B cell (primary cell): ENCODE data around the gene HNRNPH2. TPM values are rescaled to one million over a fixed set of nuclear protein-coding genes. Genes with fewer than 3 reads are reported as not detected.

Experiments
- ATAC-seq: fragments of 200-7000 bp; cut with Tn5 transposase; one replicate; pipeline ENCODE4 v1.10.0; 2021; ENCODE audit warnings: low read depth, mild to moderate bottlenecking, moderate number of reproducible peaks, moderate library complexity
- CTCF ChIA-PET: fragments of 350-600 bp; sonication (Branson Sonifier 250); formaldehyde crosslinking; loops from one replicate; lab custom pipeline; 2021; ENCODE audit warnings: antibody characterized with exemption, inconsistent platforms; lab: Charles Lee
- POLR2A ChIA-PET: fragments of 350-600 bp; sonication (Branson Sonifier 250); formaldehyde crosslinking; loops from one replicate; lab custom pipeline; 2021; ENCODE audit warnings: antibody characterized with exemption; lab: Charles Lee
- DNase-seq: peaks from one replicate; pipeline ENCODE4 v3.0.0; 2013
- H2AFZ ChIP-seq: 2 replicates; pipeline ENCODE4 v1.6.1; 2012; ENCODE audit warnings: mild to moderate bottlenecking, low read depth, low read length; ENCODE audit not compliant: insufficient read depth, poor library complexity, severe bottlenecking
- H3K27ac ChIP-seq, 2 donors: 1 replicate in 1 of 2; 2 replicates in 1 of 2; pipeline ENCODE4 v1.5.1; 2012 to 2013; ENCODE audit warnings: low read length in 2 of 2, mild to moderate bottlenecking in 2 of 2, moderate library complexity in 1 of 2
- H3K27me3 ChIP-seq, 4 experiments: fragments of 200-600 bp in 1 of 4; sonication (generic) in 1 of 4; replicated peaks in 1 of 4; 1 replicate in 2 of 4; 2 replicates in 2 of 4; pipeline versions ENCODE4 v1.6.1 to v1.7.0; 2013 to 2016; ENCODE audit warnings: low read length in 3 of 4, mild to moderate bottlenecking in 2 of 4, mixed read lengths in 1 of 4, moderate library complexity in 1 of 4; ENCODE audit not compliant: insufficient read depth in 4 of 4, control insufficient read depth in 3 of 4; ENCODE audit errors: control extremely low read depth in 1 of 4
- H3K36me3 ChIP-seq, 2 experiments: replicated peaks in 1 of 2; 1 replicate in 1 of 2; 2 replicates in 1 of 2; pipeline versions ENCODE4 v1.6.1 to v1.7.1; 2013; ENCODE audit warnings: low read length in 1 of 2; ENCODE audit not compliant: insufficient read depth in 2 of 2, control insufficient read depth in 1 of 2; ENCODE audit errors: control extremely low read depth in 1 of 2, extremely low read depth in 1 of 2
- H3K4me1 ChIP-seq, 2 donors: fragments of 200-600 bp in 1 of 2; sonication (generic) in 1 of 2; 1 replicate in 1 of 2; 2 replicates in 1 of 2; pipeline versions ENCODE4 v1.5.1 to v1.6.1; 2013 to 2017; ENCODE audit warnings: low read length in 2 of 2; ENCODE audit not compliant: control insufficient read depth in 2 of 2, insufficient read depth in 2 of 2
- H3K4me2 ChIP-seq: replicated peaks from 2 replicates; pipeline ENCODE3; 2012; ENCODE audit warnings: mild to moderate bottlenecking, low read depth, low read length; ENCODE audit not compliant: poor library complexity, severe bottlenecking
- H3K4me3 ChIP-seq, 5 experiments: fragments of 200-600 bp in 1 of 5; sonication (generic) in 1 of 5; 1 replicate in 3 of 5; 2 replicates in 2 of 5; pipeline versions ENCODE4 v1.5.1 to v1.7.0; 2011 to 2016; ENCODE audit warnings: low read length in 4 of 5, mild to moderate bottlenecking in 4 of 5, low read depth in 2 of 5, control low read depth in 1 of 5, moderate library complexity in 1 of 5; ENCODE audit not compliant: insufficient read depth in 1 of 5; ENCODE audit errors: control extremely low read depth in 1 of 5, extremely low read depth in 1 of 5
- H3K79me2 ChIP-seq: fragments of 200-600 bp; sonication (generic); one replicate; pipeline ENCODE4 v1.6.0; 2016; ENCODE audit warnings: low read length; ENCODE audit not compliant: control insufficient read depth, insufficient read depth
- H3K9ac ChIP-seq: fragments of 200-600 bp; sonication (generic); 2 replicates; pipeline ENCODE4 v1.6.1; 2017; ENCODE audit warnings: mild to moderate bottlenecking, low read length, moderate library complexity
- H3K9me3 ChIP-seq, 3 donors: one replicate each; pipeline versions ENCODE4 v1.6.1 to v1.7.1; 2013; ENCODE audit warnings: low read length in 2 of 3; ENCODE audit not compliant: control insufficient read depth in 2 of 3, insufficient read depth in 1 of 3; ENCODE audit errors: control extremely low read depth in 1 of 3
- H4K20me1 ChIP-seq: 2 replicates; pipeline ENCODE4 v1.6.0; 2012; ENCODE audit warnings: mild to moderate bottlenecking, low read length; ENCODE audit not compliant: insufficient read depth, control insufficient read depth, poor library complexity, severe bottlenecking
- H3K27ac Mint-ChIP-seq: one replicate; pipeline ENCODE4 v1.8.0; 2021; ENCODE audit warnings: mixed read lengths
- H3K27me3 Mint-ChIP-seq: one replicate; pipeline ENCODE4 v1.8.0; 2021; ENCODE audit warnings: mixed read lengths
- H3K4me1 Mint-ChIP-seq: one replicate; pipeline ENCODE4 v1.8.0; 2021; ENCODE audit warnings: mixed read lengths
- H3K4me3 Mint-ChIP-seq: one replicate; pipeline ENCODE4 v1.8.0; 2021; ENCODE audit warnings: mixed read lengths
- H3K9me3 Mint-ChIP-seq: one replicate; pipeline ENCODE4 v1.8.0; 2022; ENCODE audit warnings: mixed read lengths; ENCODE audit not compliant: insufficient read depth
- CTCF ChIP-seq: fragments of 200-600 bp; IDR thresholded peaks from one replicate; pipeline ENCODE4 v1.8.0; 2022; ENCODE audit warnings: antibody characterized with exemption, mild to moderate bottlenecking
- EZH2 ChIP-seq: IDR thresholded peaks from 2 replicates; pipeline ENCODE4 v1.6.1; 2012; ENCODE audit warnings: borderline replicate concordance, low read depth, mild to moderate bottlenecking, moderate library complexity, low read length; ENCODE audit not compliant: insufficient read depth, poor library complexity, severe bottlenecking
- WGBS: methylation state at CpG from one replicate; pipeline ENCODE4 v1.1.5; 2013; ENCODE audit warnings: missing lambda C conversion rate; ENCODE audit not compliant: insufficient coverage; 5-methylcytosine and 5-hydroxymethylcytosine counted together
- intact Hi-C: fragments of 100-400 bp; cut with micrococcal nuclease; formaldehyde crosslinking; loops from one replicate; pipeline ENCODE4 v1.10.0; 2022
- polyA plus RNA-seq: library from polyadenylated mRNA; depleted of rRNA; stranded (reverse); fragments of >200 nt; gene quantifications from 2 replicates; pipeline ENCODE4 v1.2.3, GENCODE V29; 2012
- total RNA-seq, 2 donors: library from RNA; stranded (reverse); fragments of 120-200 nt in 1 of 2; gene quantifications; 1 replicate in 1 of 2; 2 replicates in 1 of 2; pipeline versions ENCODE4 v1.2.3 to v1.2.4, GENCODE V29; 2013 to 2022

HNRNPH2 gene
- total and polyA plus RNA-seq, 2 donors (not counting 1 experiment from before 2014, with no cell fraction given) = 9.2 to 57.1 TPM

GRCh38 chrX:101385026-101385684, 22.9 kb upstream of the HNRNPH2 start:
- peak; percentile 26 for DNase-seq
- Mint-ChIP-seq H3K27me3 (no peaks in the 10 kb centered on the region), H3K27ac (peak overlapping the region; percentile 98), H3K4me1 (peaks cover 39% of the 10 kb centered on the region), H3K9me3 (no peaks in the 10 kb centered on the region), H3K4me3 (peak overlapping the region; percentile 99)
- peaks cover 0 to 10% of the 10 kb centered on the region in 2 experiments for H3K36me3 ChIP-seq
- peak overlapping the region; percentile 72 for H3K4me2 ChIP-seq
- TF ChIP-seq EZH2 (no peak), CTCF (no peak)
- no peaks in the 10 kb centered on the region for H3K9me3 ChIP-seq
- peak overlapping the region; percentile 76 to 78 for H3K27ac ChIP-seq
- H3K4me3 ChIP-seq = peak overlapping the region; percentile 51 to 73 (median 65)
- ATAC-seq = no peak
- H3K9ac ChIP-seq = peak overlapping the region; percentile 73
- H4K20me1 ChIP-seq = no peaks in the 10 kb centered on the region
- H3K4me1 ChIP-seq = peaks cover 31% of the 10 kb centered on the region in 2 donors
- H2AFZ ChIP-seq = peak overlapping the region; percentile 41
- ChIA-PET CTCF (interaction anchor here (1.4 to 1.6 kb wide), 2 partner anchors 28 to 30 kb away, joined by 5 to 7 read pairs; no protein-coding TSS in a partner anchor), POLR2A (interaction anchor here (0.6 kb wide), 2 partner anchors 11 to 20 kb away, joined by 4 to 5 read pairs; no protein-coding TSS in a partner anchor)
- WGBS = 22% methylated on average over 4 of the region's 7 CpGs
- H3K27me3 ChIP-seq = no peaks in the 10 kb centered on the region
- intact Hi-C loops = no loop called here
- H3K79me2 ChIP-seq = peaks cover 57% of the 10 kb centered on the region
